Measurements from ENCODE around the gene SOBP. TPM values are rescaled to one million over a fixed set of nuclear protein-coding genes. Genes with fewer than 3 reads are reported as not detected.
"Not testable (repeated sequence)": the region's sequence is repeated elsewhere in the genome, so short reads cannot be mapped to it uniquely, and the experiment has no call there.

SOBP gene
- polyA plus RNA-seq, 2 of the 4 experiments (the other 2 are of a cell fraction) = 0.18 to 0.53 TPM

DNA sequence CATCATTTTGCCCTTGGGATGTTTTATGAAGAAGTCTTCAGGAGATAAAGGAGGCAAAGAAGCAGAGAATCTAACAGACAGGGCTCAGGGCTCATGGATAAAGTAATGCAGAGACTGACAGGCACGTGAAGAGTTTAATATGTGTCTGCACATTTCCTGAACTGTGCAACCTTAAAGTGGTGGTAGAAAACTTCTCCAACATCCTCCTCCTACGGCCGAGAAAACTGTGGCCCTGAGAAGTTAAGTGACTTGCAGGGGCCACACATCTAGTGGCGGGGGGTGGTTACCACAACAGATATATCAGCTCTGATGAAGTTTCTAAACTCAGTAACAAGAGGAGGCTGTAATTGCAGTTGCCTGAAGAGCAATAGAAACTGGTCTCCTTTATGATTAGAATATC is 61.0 kb downstream of the SOBP start:
- ChIA-PET POLR2A (no interaction called here), CTCF (no interaction called here)
- Histone ChIP-seq H3K9me3 (no peaks in the 10 kb centered on the region), H3K4me1 (no peaks in the 10 kb centered on the region), H3K4me3 (no peak overlapping the region), H3K4me2 (no peak overlapping the region), H3K27ac (no peak overlapping the region)
- no peak for DNase-seq (ENCODE audit: low read depth in 1 of 2, low spot score in 1 of 2)
- no peak for FAIRE-seq
- 59% methylated on average over 4 of the region's 4 CpGs for WGBS (ENCODE audit: missing lambda C conversion rate)
- TF ChIP-seq, protein P1, sequence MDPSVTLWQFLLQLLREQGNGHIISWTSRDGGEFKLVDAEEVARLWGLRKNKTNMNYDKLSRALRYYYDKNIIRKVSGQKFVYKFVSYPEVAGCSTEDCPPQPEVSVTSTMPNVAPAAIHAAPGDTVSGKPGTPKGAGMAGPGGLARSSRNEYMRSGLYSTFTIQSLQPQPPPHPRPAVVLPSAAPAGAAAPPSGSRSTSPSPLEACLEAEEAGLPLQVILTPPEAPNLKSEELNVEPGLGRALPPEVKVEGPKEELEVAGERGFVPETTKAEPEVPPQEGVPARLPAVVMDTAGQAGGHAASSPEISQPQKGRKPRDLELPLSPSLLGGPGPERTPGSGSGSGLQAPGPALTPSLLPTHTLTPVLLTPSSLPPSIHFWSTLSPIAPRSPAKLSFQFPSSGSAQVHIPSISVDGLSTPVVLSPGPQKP (IDR thresholded peaks at IDR 0.05; ENCODE audit: low read depth, low read length) = no peak
- ATAC-seq = no peak

DNA sequence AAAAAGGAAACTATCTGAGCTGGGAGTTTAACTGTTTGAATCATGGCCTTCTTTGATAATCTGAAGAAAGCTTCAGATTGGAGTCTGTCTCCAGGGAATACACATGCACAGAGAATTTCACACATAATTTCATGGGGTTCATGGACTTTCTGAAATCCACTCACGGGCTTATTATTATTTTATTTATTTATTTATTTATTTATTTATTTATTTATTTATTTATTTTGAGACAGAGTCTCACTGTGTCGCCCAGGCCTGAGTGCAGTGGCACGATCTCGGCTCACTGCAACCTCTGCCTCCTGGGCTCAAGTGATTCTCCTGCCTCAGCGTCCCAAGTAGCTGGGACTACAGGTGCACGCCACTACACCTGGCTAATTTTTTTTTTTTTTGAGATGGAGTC is 63.2 kb downstream of the SOBP start:
- H3K4me3 ChIP-seq; H3K27ac ChIP-seq; ATAC-seq; H3K4me1 ChIP-seq; DNase-seq (ENCODE audit: low read depth in 1 of 2, low spot score in 1 of 2); CTCF ChIA-PET; FAIRE-seq; H3K4me2 ChIP-seq; H3K9me3 ChIP-seq: not testable (repeated sequence)
- POLR2A ChIA-PET = interaction anchor here (0.7 kb wide), 1 partner anchor 957 kb away, joined by 3 read pairs; no protein-coding TSS in a partner anchor
- peak; percentile 41 for TF ChIP-seq ZC3H11A (IDR thresholded peaks at IDR 0.05)
- 78% methylated on average over 6 of the region's 6 CpGs for WGBS (ENCODE audit: missing lambda C conversion rate)

DNA sequence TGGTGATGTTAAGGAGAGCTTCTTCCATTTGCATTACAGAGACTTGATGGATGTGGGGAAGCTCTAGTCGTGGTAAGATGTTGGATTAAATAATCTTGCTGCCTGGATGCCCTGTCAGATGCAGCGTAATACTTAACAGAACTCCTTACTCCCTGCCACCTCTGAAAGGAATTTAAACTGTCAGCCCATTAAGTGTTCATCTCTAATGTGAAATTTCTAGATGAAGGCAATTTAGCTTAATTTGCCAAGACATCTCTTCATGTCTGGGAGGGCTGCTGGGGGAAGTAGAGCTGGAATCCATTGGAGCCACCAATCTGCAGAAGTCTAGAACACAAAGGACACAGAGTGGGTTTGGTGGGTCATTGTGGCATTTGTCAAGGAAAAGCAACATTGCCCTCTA is 64.4 kb downstream of the SOBP start:
- FAIRE-seq (no peak), ATAC-seq (no peak), DNase-seq (ENCODE audit: low read depth in 1 of 2, low spot score in 1 of 2) (no peak)
- ChIA-PET CTCF (interaction anchor here (0.8 kb wide), 1 partner anchor 63 kb away, joined by 4 read pairs; no protein-coding TSS in a partner anchor), POLR2A (no interaction called here)
- Histone ChIP-seq H3K27ac (no peak overlapping the region), H3K4me1 (no peaks in the 10 kb centered on the region), H3K4me2 (no peak overlapping the region), H3K9me3 (no peaks in the 10 kb centered on the region), H3K4me3 (no peak overlapping the region)
- TF ChIP-seq CBX2 (IDR thresholded peaks at IDR 0.05; ENCODE audit: borderline replicate concordance, low read depth) (no peak), FOSB (CRISPR knock-in tag; IDR thresholded peaks at IDR 0.05) (no peak), ESRRA (IDR thresholded peaks at IDR 0.05; ENCODE audit: borderline replicate concordance, low read length) (no peak), ZSCAN20 (CRISPR knock-in tag; IDR thresholded peaks at IDR 0.05) (no peak), HDAC2 (IDR thresholded peaks at IDR 0.05) (no peak), CEBPB (IDR thresholded peaks at IDR 0.05) (no peak), RARB (CRISPR knock-in tag; IDR thresholded peaks at IDR 0.05) (no peak), HOXA7 (CRISPR knock-in tag; IDR thresholded peaks at IDR 0.05) (no peak), RAD21 (conservative IDR thresholded peaks at IDR 0.05 in 1 of 2, IDR thresholded peaks at IDR 0.05 in 1 of 2) (no peak), NFE2L2 (conservative IDR thresholded peaks at IDR 0.05; ENCODE audit: low read length) (no peak), EP300 (IDR thresholded peaks at IDR 0.05) (no peak), TP53 (CRISPR knock-in tag; IDR thresholded peaks at IDR 0.05) (no peak), NPAS2 (CRISPR knock-in tag; IDR thresholded peaks at IDR 0.05; ENCODE audit: borderline replicate concordance) (no peak), SMC3 (IDR thresholded peaks at IDR 0.05) (no peak), CHD2 (IDR thresholded peaks at IDR 0.05; ENCODE audit: low read length, partially characterized antibody) (no peak), HOXB13 (CRISPR knock-in tag; IDR thresholded peaks at IDR 0.05; ENCODE audit: low read depth) (no peak), EHMT2 (IDR thresholded peaks at IDR 0.05; ENCODE audit: low read depth) (no peak), CBX8 (IDR thresholded peaks at IDR 0.05) (no peak)
- TF ChIP-seq, protein P2, sequence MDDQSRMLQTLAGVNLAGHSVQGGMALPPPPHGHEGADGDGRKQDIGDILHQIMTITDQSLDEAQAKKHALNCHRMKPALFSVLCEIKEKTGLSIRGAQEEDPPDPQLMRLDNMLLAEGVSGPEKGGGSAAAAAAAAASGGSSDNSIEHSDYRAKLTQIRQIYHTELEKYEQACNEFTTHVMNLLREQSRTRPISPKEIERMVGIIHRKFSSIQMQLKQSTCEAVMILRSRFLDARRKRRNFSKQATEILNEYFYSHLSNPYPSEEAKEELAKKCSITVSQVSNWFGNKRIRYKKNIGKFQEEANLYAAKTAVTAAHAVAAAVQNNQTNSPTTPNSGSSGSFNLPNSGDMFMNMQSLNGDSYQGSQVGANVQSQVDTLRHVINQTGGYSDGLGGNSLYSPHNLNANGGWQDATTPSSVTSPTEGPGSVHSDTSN (IDR thresholded peaks at IDR 0.05) = no peak
- TF ChIP-seq, protein P3, sequence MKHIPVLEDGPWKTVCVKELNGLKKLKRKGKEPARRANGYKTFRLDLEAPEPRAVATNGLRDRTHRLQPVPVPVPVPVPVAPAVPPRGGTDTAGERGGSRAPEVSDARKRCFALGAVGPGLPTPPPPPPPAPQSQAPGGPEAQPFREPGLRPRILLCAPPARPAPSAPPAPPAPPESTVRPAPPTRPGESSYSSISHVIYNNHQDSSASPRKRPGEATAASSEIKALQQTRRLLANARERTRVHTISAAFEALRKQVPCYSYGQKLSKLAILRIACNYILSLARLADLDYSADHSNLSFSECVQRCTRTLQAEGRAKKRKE (CRISPR knock-in tag; IDR thresholded peaks at IDR 0.05; ENCODE audit: low read depth) = no peak
- 75% methylated on average over 2 of the region's 2 CpGs for WGBS (ENCODE audit: missing lambda C conversion rate)

Measured in A549 (cell line).